Fibroblast of skin of left biceps (primary cell): ENCODE data around the gene HSF4.
A peak's percentile ranks its signal among the peaks of the same experiment; 100 is the strongest.

Experiments
- DNase-seq, 2 experiments: peaks; one replicate each; pipeline ENCODE4 v3.0.0-alpha.2; 2013; ENCODE audit warnings: low read depth in 2 of 2

Gene HSF4

GRCh38 chr16:67150047-67150832, 14.3 kb upstream of the HSF4 start:
- DNase-seq, result peak in 1 of 2 experiments; percentile 39

- DNase-seq, result peak in 1 of 2 experiments; percentile 38
Measured at GRCh38 chr16:67150833-67151396, 13.6 kb upstream of the HSF4 start, which contains the start of gene B3GNT9. Gene B3GNT9 (minus strand): TSS chr16:67150998. CDS start chr16:67150485, 513 bp downstream.

DNA sequence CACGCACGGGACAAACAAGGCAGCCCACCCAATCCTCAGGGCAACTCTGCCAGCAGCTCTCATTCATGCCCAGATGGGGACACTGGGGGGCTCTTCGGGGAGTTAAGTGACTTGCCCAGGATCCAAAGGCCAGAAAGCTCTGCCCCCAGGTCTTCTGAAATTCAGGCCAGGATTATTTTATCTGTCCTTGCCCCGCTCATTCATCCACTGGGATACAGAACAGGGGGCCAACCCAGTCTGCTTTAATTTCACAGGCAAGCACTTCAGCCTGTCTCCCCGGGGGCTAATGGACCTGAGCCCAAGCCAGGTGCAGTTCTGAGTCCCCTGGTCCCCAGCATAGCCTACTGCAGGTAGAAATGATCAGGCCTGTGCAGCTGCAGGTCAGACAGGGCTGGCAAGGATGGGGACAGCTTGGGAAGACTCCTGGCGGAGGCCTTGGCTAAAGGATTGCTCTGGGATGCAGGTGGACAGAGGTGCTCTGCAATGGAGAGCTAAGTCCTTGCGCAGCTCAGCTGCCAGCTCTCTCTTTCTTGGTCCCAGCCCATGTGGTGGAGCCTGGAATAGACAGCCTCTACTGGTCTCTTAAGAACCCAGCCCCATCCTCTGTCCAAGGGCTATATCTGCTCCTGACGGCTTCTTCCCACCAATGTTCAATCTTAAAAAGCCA, 13.0 kb upstream of the HSF4 start:
- no peak for DNase-seq

GRCh38 chr16:67154578-67155294, 9.8 kb upstream of the HSF4 start:
- no peak for DNase-seq

DNA sequence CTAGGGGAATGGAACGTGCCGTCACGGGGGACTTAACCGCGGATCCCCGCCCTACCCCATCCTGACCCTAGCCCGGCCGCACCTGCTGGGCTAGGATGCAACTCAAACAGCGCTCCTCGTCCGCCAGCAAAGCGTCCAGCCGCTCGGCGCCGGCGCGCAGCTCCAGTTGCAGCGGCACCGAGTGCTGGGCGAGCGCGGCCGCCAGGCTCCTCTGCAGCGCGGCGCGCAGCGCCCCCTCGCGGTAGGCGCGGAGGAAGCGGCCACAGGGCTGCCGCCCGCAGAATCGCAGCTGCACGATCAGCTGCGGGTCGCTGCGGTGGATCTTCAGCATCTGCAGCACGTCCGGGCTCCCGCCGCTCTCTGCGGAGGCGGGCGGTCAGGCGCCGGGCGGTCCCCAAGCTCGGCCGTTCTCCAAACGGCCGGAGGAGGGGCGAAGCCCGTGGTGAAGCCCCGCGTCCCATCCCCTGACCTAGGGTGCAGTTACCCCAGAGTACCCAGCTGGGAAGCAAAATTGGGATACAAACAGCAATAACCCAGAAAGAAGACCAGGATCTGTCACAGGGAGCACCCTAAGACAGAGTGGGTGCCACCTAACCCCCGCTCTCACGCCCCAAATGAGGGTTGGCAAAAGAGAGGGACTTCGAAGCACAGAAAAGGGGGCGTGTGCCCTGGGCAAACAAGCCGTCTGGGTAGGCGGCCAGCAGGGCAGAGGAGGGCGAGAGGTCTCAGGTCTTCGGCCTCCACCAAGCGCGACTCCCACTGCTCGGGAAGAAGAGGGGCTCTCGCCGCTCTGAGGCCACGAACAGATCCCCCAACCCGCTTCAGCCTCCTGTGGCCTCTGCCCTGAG, 9.0 kb upstream of the HSF4 start:
- DNase-seq, result no peak

GRCh38 chr16:67156143-67156844, 8.3 kb upstream of the HSF4 start:
- DNase-seq, result no peak

- DNase-seq, result no peak
Measured at GRCh38 chr16:67157106-67157748, 7.3 kb upstream of the HSF4 start.

DNA sequence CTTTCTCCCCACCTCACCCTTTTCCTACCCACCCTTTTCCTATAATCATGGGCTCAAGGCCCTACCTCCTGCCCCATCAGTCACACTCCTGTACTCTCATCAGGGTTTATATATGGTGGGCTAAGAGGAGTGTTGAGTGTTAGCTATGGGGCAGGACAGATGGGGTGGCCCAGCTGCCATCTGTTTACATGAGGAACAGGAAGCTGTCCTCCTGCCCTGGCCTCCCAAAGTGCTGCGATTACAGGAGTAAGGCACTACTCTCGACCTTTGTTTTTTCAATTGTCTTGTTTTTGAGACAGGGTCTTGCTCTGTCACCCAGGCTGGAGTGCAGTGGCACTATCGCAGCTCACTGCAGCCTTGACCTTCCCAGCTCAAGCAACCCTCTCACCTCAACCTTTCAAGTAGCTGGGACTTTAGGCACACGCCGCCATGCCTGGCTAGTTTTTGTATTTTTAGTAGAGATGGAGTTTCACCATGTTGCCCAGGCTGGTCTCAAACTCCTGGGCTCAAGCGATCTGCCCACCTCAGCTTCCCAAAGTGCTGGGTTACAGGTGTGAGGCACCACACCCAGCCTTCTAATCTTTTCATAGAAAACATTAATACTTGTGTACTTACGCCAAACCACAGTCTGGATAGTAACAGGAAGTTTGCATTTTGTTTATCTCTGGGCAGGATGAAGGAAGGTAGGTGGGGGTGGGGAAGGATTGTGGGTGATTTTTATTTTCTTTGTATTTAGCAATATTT, 6.5 kb upstream of the HSF4 start:
- no peak for DNase-seq

GRCh38 chr16:67158637-67159600, 5.6 kb upstream of the HSF4 start:
- DNase-seq, result no peak

GRCh38 chr16:67161595-67162058, 2.9 kb upstream of the HSF4 start:
- DNase-seq, result no peak

DNA sequence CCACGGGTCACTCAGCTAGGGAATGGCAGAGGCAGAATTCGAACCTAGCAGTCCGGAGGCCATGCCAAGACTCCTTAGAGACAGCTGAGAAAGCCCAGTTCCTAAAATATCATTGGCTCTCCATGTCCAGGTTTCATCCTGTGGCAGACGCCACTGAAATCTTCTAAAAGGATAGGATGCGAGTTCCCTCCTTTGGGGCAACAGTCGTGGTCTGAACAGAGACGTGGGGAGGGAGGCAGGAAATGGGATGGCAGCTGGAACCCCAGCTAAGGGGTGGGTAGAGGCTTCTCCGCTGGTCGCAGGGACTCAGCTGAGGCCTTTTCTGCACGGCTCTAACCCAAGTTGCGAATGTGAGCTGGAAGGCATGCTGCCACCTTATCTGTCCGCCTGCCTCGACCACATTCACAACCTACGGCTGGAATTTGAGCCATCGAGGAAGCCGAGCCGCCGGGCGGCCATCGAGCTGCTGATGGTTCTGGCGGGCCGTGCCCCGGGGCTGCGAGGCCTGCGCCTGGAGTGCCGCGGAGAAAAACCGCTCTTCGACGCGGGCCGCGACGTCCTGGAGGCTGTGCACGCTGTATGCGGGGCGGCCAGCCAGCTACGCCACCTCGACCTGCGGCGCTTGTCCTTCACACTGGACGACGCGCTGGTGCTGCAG, 1.9 kb upstream of the HSF4 start:
- DNase-seq, result no peak

- DNase-seq, result no peak
Measured at GRCh38 chr16:67163164-67163998, 1.2 kb upstream of the HSF4 start.

- DNase-seq, result no peak
Measured at GRCh38 chr16:67163999-67164558, 466 bp upstream of the HSF4 start.

DNA sequence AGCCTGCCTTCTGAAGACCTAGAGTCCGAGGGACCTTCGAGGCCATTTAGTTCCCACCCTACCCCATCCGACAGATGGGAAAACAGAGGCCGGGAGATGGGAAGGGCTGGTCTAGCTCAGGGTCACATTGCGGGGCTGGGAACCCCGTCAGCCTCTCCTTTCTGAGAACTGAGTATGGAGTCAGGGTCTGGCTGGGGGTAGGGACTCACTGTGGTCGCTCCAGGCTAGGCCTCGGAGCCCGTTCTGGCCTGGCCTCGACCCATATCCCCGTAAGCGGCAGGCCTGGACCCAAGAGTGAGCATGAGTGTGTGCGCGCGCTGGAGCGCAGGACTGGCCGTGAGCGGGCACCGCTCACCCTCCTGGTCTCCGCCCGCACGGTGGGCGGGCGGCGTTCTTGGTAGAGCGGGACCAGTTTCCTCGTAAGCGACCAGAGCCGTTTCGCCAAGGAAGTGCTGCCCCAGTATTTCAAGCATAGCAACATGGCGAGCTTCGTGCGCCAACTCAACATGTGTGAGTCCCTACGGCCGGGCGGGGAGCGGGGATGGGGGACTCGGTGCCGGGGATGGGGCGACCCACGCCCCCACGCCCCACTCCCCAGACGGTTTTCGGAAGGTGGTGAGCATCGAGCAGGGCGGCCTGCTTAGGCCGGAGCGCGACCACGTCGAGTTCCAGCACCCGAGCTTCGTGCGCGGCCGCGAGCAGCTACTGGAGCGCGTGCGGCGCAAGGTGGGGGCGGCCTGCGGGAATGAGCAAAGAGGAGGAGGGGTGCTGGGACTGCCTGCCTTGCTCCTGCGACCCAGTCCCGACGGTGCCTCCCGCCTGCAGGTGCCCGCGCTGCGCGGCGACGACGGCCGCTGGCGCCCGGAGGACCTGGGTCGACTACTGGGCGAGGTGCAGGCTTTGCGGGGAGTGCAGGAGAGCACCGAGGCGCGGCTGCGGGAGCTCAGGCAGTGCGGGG, 855 bp downstream of the HSF4 start:
- no peak for DNase-seq

GRCh38 chr16:67166110-67166547, 1.6 kb downstream of the HSF4 start:
- no peak for DNase-seq
